Keratinocyte (primary cell): ENCODE measurements around the gene LHFPL3. TPM values are rescaled to one million over a fixed set of nuclear protein-coding genes. Genes with fewer than 3 reads are reported as not detected.

Experiments
- DNase-seq: peaks from one replicate; pipeline ENCODE4 v3.0.0-alpha.2; 2011; ENCODE audit warnings: low read depth, missing footprints, low spot score
- FAIRE-seq: peaks from 2 replicates; lab custom pipeline; 2011; peaks lifted over from hg19 to GRCh38; lab: Jason Lieb, UNC
- H2AFZ ChIP-seq: 2 replicates; pipeline ENCODE4 v1.6.0; 2012; ENCODE audit warnings: low read length, control low read depth, inconsistent platforms; ENCODE audit not compliant: control insufficient read depth
- H3K27ac ChIP-seq: 2 replicates; pipeline ENCODE4 v1.5.1; 2011; ENCODE audit warnings: low read length; ENCODE audit not compliant: control insufficient read depth, insufficient read depth
- H3K27me3 ChIP-seq: 3 replicates; pipeline ENCODE4 v1.6.0; 2011; ENCODE audit warnings: low read length; ENCODE audit not compliant: control insufficient read depth, insufficient read depth; ENCODE audit errors: extremely low read depth
- H3K36me3 ChIP-seq, 2 experiments: 2 replicates in 1 of 2; 3 replicates in 1 of 2; pipeline ENCODE4 v1.5.1; 2011; ENCODE audit warnings: low read length in 2 of 2, mild to moderate bottlenecking in 1 of 2; ENCODE audit not compliant: control insufficient read depth in 2 of 2, insufficient read depth in 2 of 2; ENCODE audit errors: extremely low read depth in 1 of 2
- H3K4me1 ChIP-seq: 3 replicates; pipeline ENCODE4 v1.5.1; 2011; ENCODE audit warnings: low read length; ENCODE audit not compliant: control insufficient read depth, insufficient read depth; ENCODE audit errors: extremely low read depth
- H3K4me2 ChIP-seq: 3 replicates; pipeline ENCODE4 v1.6.0; 2011; ENCODE audit warnings: low read depth, low read length; ENCODE audit not compliant: control insufficient read depth, insufficient read depth; ENCODE audit errors: extremely low read depth
- H3K4me3 ChIP-seq, 3 experiments: fragments of 200-600 bp in 1 of 3; sonication (generic) in 1 of 3; 2 replicates in 2 of 3; 3 replicates in 1 of 3; pipeline ENCODE4 v1.5.1; 2011 to 2016; ENCODE audit warnings: low read length in 3 of 3, mild to moderate bottlenecking in 3 of 3, control low read depth in 2 of 3, inconsistent platforms in 1 of 3, low read depth in 1 of 3, mixed read lengths in 1 of 3, mixed run types in 1 of 3, moderate library complexity in 1 of 3; ENCODE audit not compliant: control insufficient read depth in 2 of 3, insufficient read depth in 2 of 3; ENCODE audit errors: extremely low read depth in 1 of 3
- H3K79me2 ChIP-seq: 2 replicates; pipeline ENCODE4 v1.6.0; 2012; ENCODE audit warnings: low read length; ENCODE audit not compliant: control insufficient read depth, insufficient read depth
- H3K9ac ChIP-seq: 3 replicates; pipeline ENCODE4 v1.6.0; 2011; ENCODE audit warnings: low read length; ENCODE audit not compliant: control insufficient read depth, insufficient read depth; ENCODE audit errors: extremely low read depth
- H3K9me1 ChIP-seq: 3 replicates; pipeline ENCODE4 v1.6.0; 2011; ENCODE audit warnings: low read length; ENCODE audit not compliant: control insufficient read depth, insufficient read depth; ENCODE audit errors: extremely low read depth
- H3K9me3 ChIP-seq: 2 replicates; pipeline ENCODE4 v1.5.1; 2012; ENCODE audit warnings: low read depth, low read length; ENCODE audit not compliant: control insufficient read depth
- H4K20me1 ChIP-seq: 3 replicates; pipeline ENCODE4 v1.6.0; 2011; ENCODE audit warnings: low read length; ENCODE audit not compliant: control insufficient read depth, insufficient read depth; ENCODE audit errors: extremely low read depth
- CTCF ChIP-seq, 3 experiments: IDR thresholded peaks in 1 of 3; conservative IDR thresholded peaks in 1 of 3; optimal IDR thresholded peaks in 1 of 3; 2 replicates in 2 of 3; 3 replicates in 1 of 3; pipeline versions ENCODE3 to v1.5.1; 2011; ENCODE audit warnings: low read length in 3 of 3, mild to moderate bottlenecking in 3 of 3, moderate library complexity in 2 of 3, control low read depth in 1 of 3, inconsistent platforms in 1 of 3; ENCODE audit not compliant: insufficient read depth in 2 of 3; ENCODE audit errors: extremely low read depth in 1 of 3
- EZH2 ChIP-seq: IDR thresholded peaks from one replicate; pipeline ENCODE4 v1.6.1; 2012; ENCODE audit warnings: inconsistent platforms, mild to moderate bottlenecking, low read length, moderate library complexity
- dilution Hi-C: fragments of 300-500 bp; cut with MboI; formaldehyde crosslinking; loops from one replicate; pipeline ENCODE4 v1.7.0; 2020; ENCODE audit warnings: low sequenced_read_pairs; ENCODE audit not compliant: extremely low pct_ligation_motif_present
- polyA plus RNA-seq, 5 experiments: library from polyadenylated mRNA; depleted of rRNA in 3 of 5; stranded (reverse) in 3 of 5; stranded (forward) in 1 of 5; unstranded in 1 of 5; fragments of >200 nt; gene quantifications; 1 replicate in 1 of 5; 2 replicates in 3 of 5; 3 replicates in 1 of 5; pipeline versions ENCODE4 v1.2.1 to v1.2.3, GENCODE V29; 2011 to 2012; ENCODE audit warnings: missing spikeins in 2 of 5, low read depth in 1 of 5, low replicate concordance in 1 of 5

The LHFPL3 gene
- polyA plus RNA-seq, 1 donor (not counting 4 experiments of a cell fraction or from before 2014, with no cell fraction given), result not detected

DNA sequence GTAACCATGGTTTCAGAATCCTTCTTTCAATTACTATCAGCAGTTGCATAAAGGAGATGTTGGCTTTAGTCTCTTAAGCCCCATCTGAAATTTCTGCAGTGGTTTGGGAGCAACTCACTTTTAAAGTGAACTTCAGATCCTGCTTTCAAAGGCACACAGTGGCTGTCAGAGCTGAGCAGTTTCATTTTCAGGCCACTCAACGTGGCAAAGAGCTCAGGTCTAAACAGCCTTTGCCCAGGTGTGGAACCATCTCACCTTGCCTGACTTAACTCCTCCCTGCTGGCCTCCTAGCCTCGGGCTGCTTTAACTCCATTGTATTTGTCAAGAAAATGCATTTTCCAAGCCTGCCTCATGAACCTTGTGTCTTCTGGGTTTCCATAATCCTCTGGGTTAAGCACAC is 488.1 kb downstream of the LHFPL3 start:
- Histone ChIP-seq H3K36me3 (no peaks in the 10 kb centered on the region), H3K27me3 (no peaks in the 10 kb centered on the region), H3K4me2 (no peak overlapping the region), H3K9me1 (no peaks in the 10 kb centered on the region), H3K4me1 (no peaks in the 10 kb centered on the region), H3K4me3 (no peak overlapping the region), H4K20me1 (no peaks in the 10 kb centered on the region), H3K27ac (no peak overlapping the region), H3K9me3 (no peaks in the 10 kb centered on the region), H3K9ac (no peak overlapping the region), H3K79me2 (no peaks in the 10 kb centered on the region), H2AFZ (no peak overlapping the region)
- DNase-seq, result no peak
- FAIRE-seq, result no peak
- dilution Hi-C loops, result no loop called here
- TF ChIP-seq EZH2 (no peak), CTCF (optimal IDR thresholded peaks at IDR 0.05 in 1 of 3, IDR thresholded peaks at IDR 0.05 in 1 of 3, conservative IDR thresholded peaks at IDR 0.05 in 1 of 3; ENCODE audit: extremely low read depth in 1 of 3, insufficient read depth in 2 of 3, low read length in 3 of 3) (no peak)

- dilution Hi-C loops, result no loop called here
- no peaks in the 10 kb centered on the region for H3K36me3 ChIP-seq
- H4K20me1 ChIP-seq, result no peaks in the 10 kb centered on the region
- H2AFZ ChIP-seq, result no peak overlapping the region
- no peak overlapping the region for H3K4me2 ChIP-seq
- no peak for FAIRE-seq
- no peaks in the 10 kb centered on the region for H3K4me1 ChIP-seq
- TF ChIP-seq CTCF (optimal IDR thresholded peaks at IDR 0.05 in 1 of 3, IDR thresholded peaks at IDR 0.05 in 1 of 3, conservative IDR thresholded peaks at IDR 0.05 in 1 of 3; ENCODE audit: extremely low read depth in 1 of 3, insufficient read depth in 2 of 3, low read length in 3 of 3) (no peak), EZH2 (no peak)
- no peaks in the 10 kb centered on the region for H3K27me3 ChIP-seq
- no peak overlapping the region for H3K27ac ChIP-seq
- H3K9me1 ChIP-seq, result no peaks in the 10 kb centered on the region
- no peak overlapping the region for H3K4me3 ChIP-seq
- no peak for DNase-seq
- no peaks in the 10 kb centered on the region for H3K79me2 ChIP-seq
- H3K9ac ChIP-seq, result no peak overlapping the region
- H3K9me3 ChIP-seq, result no peaks in the 10 kb centered on the region
Measured at GRCh38 chr7:104818961-104819880, 490.8 kb downstream of the LHFPL3 start.
